ENCODE measurements around the gene HSPA12A.

DNA sequence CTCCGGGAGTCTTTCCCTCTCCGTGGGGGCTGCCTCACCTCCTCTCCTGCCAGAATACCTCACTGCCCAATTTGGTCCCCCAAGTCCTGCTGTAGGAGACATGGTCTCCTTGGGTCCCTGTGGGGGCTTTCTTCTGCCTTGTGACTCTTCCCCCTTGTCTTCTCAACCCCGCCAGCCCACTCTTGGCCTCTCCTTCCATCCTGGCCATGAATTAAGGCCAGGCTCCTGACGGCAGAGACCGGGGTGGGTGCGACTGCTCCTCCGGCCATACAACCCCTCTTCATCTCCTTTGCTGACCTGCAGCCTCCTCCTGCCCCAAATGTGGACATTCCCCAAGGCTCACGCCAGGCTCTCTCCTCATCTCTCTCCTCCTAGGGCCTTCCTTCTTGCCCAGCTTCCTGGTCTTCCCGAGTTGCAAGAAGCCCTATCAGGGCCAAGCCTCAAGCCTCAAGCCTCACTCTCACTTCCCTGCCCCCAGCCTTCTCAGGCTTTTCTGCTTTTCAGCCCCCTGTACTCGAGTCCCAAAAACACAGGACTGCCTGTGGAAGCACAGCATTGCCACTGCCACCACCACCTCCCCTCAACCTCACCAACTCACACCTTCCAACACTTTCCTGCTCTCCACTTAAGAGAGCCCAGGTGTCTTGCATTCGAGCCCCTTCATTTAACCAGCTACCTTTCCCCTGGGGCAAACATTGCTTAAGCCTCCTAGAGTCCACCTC, 120.3 kb downstream of the HSPA12A start:
- TF ChIP-seq, protein P1, sequence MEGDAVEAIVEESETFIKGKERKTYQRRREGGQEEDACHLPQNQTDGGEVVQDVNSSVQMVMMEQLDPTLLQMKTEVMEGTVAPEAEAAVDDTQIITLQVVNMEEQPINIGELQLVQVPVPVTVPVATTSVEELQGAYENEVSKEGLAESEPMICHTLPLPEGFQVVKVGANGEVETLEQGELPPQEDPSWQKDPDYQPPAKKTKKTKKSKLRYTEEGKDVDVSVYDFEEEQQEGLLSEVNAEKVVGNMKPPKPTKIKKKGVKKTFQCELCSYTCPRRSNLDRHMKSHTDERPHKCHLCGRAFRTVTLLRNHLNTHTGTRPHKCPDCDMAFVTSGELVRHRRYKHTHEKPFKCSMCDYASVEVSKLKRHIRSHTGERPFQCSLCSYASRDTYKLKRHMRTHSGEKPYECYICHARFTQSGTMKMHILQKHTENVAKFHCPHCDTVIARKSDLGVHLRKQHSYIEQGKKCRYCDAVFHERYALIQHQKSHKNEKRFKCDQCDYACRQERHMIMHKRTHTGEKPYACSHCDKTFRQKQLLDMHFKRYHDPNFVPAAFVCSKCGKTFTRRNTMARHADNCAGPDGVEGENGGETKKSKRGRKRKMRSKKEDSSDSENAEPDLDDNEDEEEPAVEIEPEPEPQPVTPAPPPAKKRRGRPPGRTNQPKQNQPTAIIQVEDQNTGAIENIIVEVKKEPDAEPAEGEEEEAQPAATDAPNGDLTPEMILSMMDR (IDR thresholded peaks at IDR 0.05; ENCODE audit: insufficient read depth, low read depth, low read length), result no peak
- TF ChIP-seq EZH2 (IDR thresholded peaks at IDR 0.05; ENCODE audit: insufficient read depth, low read length), result no peak
